ENCODE results near the gene SPRTN.

SPRTN gene, protein sequence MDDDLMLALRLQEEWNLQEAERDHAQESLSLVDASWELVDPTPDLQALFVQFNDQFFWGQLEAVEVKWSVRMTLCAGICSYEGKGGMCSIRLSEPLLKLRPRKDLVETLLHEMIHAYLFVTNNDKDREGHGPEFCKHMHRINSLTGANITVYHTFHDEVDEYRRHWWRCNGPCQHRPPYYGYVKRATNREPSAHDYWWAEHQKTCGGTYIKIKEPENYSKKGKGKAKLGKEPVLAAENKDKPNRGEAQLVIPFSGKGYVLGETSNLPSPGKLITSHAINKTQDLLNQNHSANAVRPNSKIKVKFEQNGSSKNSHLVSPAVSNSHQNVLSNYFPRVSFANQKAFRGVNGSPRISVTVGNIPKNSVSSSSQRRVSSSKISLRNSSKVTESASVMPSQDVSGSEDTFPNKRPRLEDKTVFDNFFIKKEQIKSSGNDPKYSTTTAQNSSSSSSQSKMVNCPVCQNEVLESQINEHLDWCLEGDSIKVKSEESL

DNA sequence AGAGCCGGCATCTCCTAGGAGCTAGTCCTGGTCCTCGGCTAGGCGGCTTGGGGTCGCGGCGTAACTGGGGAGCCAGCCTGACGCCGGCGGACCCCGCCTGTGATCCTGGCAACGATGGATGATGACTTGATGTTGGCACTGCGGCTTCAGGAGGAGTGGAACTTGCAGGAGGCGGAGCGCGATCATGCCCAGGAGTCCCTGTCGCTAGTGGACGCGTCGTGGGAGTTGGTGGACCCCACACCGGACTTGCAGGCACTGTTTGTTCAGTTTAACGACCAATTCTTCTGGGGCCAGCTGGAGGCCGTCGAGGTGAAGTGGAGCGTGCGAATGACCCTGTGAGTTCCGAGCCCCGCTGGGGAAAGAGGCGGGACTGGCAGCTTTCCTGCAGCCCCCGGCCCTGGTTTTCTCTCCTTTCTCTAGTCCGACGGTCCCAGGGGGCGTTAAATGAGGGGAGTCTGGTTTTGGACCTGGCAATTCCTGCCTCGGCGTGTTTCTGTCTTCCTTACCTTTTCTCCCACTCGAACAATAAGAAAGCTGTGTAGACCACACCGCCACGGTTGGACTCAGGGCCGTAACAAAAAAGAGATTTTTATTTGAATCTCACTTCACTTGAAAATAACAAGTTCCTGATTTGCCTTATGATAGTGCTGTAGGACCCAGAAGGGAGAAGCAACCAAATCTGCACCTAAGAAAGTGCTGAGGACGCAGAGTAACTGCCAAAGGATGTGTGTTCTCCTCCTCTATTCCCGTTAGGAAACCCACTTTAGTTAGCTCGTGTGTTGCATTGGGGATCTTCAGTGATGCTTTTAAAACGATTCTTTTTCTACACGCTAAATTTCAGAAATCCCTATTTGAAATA is at the start of gene SPRTN:
TSS of gene SPRTN (plus strand) at position 24 of the 859 bp plus-strand sequence. CDS start at position 115, 91 bp downstream.
- DNase-seq, result no peak

DNA sequence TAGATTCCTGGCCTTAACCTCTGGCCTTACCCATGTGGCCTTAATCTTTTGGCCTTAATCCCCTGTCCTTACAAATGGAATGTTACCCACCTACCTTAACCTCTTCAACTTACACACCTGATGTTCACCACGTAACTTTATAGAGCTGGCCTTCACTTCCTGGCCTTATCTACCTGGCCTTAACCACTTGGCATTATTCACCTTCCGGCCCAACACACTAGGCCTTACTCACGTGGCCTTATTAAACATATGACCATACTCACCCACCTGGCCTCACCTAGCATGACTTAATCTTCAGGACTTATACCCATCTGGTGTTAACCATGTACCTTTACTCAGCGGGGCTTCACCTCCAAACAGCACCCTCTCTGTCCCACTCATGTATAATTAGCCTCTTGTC is 42.2 kb upstream of the SPRTN start:
- DNase-seq, result no peak

DNA sequence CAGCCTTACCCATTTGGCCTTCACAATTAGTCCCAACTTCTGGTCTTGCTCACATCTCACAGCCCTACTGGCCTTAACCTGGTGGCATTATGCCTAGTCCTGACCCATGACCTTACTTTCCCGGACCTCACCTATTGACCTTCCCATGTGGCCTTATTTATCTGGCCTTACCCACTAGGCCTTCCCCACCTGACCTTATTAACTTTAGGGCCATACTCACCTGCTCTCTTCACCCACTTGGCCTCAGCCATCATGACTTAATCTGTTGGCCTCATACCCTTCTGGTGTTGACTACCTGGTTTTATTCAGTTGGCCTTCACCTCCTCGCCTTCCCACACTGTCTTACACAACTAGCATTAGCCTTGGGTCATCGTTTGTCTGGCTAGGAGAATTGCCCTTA is 36.1 kb upstream of the SPRTN start:
- no peak for DNase-seq

DNA sequence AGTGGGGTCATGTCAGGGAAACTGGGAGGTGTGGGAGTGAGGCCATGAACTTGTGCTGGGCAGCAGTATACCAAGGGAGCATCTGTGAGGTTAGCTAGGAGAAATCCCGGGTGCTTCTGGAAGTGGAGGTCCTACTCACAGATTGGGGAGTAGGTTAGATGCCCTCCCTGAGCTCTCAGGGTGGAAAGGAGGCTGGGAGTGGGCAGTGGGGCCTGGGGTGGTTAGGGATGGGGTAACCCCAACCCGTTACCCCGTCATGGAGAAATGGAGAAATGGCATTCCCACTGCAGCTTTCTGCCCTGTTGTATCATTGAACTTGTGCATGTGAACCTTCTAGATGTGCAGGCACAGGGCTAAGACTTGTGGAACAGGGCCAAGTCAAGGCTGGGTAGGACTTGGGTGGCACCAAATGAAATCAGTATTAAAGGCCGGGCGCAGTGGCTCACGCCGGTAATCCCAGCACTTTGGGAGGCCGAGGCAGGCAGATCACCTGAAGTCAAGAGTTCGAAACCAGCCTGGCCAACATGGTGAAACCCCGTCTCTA is 27.6 kb upstream of the SPRTN start:
- DNase-seq, result no peak

DNA sequence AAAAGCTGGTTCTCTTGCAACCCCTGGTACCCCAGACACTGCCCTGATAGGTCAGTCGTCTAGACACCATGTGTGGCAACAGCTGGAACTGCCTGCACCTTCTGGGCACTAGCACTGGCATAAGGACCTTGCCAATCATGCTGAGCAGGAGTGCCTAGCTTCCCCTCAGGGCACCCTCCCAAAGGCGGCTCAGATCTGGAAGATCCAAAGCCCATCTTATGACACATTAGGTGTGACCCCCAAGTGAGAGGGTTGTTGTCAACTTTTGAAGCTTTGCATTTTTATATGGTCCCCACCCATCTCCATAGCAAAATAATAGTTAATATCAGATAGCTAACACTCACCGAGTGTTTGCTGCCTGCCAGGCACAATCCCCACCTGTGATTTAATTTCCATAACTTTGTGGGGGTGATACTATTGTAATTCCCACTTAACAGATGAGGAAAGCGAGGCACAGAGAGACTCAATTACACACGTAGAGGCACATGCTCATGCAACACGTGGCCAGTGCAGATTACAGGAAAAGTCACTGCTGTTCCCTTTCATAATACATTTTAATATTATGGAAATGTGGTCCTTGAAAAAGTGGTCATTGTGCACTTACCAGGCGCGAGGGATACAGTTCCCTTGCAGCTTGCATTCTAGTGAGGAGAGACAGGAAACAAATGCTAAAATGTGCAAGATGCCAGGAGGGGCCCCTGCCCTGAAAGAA is 26.2 kb upstream of the SPRTN start:
- no peak for DNase-seq

DNA sequence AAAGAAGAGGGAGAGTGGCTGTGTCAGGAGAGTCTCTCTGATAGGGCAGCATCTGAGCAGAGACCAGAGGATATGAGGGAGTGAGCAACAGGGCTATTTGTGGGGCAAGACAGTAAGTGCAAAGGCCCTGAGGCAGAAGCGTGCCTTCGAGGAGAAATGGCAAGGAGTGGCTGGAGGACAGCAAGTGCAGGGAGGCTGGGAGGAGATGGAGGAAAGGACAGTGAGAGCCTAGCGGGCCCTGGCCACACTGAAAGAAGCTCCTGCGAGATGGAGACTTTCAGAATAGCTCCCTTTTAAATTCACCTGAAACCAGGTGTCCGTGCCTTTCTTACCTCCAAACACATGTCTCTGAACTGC is 25.7 kb upstream of the SPRTN start:
- DNase-seq, result no peak

DNA sequence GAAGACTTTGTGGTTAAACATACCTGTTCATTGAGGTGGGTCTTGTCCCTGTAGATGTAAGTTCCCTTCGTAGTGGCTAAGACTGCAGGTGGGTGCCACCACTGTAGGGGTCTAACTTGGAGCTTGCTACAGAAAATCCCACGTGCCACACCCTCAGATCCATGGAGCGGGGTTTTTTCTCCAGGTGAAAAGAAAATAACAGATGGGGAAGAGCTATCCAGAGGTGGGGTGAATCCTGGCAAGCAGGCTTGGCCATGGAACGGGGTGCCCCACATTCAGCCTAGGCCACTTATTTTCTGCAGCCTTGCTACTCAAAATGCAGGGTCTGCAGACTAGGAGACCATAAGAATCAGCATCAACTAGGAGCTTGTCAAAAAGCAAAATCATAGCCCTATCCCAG is 24.4 kb upstream of the SPRTN start:
- no peak for DNase-seq

DNA sequence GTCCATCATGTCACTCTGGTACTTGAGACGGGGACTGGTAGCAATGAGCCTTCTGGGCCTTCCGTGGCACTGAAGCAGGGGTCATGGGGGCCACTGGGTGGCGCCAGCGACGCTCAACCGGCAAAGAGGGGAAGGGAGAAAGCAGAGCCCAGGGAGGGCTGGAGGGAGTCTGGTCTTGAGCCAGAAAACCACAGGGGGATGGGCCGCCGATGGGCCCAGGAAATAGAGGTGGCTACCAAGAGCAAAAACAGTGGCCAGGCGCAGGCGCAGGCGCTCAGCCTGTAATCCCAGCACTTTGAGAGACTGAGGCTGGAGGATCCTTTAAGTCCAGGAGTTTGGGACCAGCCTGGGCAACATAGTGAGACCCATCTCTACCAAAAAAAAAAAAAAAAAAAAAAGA is 22.2 kb upstream of the SPRTN start:
- peak; percentile 30 for DNase-seq

DNA sequence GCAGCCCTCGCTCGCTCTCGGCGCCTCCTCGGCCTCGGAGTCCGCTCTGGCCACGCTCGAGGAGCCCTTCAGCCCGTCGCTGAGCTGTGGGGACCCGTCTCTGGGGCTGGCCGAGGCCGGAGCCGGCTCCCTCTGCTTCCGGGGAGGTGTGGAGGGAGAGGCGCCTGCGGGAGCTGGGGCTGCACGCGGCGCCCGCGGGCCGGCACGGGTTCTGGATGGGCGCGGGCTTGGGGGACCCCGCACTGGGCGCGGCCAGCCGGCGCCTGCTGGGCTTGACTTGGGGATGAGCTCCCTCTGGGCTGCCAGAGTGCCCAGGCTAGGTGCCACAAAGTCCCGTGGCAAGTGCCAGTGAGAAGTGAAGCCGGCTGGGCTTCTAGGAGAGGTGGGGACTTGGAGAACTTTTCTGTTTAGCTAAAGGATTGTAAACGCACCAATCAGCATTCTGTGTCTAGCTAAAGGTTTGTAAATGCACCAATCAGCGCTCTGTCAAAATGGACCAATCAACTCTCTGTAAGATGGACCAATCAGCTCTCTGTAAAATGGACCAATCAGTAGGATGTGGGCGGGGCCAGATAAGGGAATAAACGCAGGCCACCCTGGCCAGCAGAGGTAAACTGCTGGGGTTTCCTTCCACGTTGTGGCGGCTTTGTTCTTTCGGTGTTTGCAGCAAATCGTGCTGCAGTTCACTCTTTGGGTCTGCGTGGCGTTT is 20.6 kb upstream of the SPRTN start:
- DNase-seq, result no peak

DNA sequence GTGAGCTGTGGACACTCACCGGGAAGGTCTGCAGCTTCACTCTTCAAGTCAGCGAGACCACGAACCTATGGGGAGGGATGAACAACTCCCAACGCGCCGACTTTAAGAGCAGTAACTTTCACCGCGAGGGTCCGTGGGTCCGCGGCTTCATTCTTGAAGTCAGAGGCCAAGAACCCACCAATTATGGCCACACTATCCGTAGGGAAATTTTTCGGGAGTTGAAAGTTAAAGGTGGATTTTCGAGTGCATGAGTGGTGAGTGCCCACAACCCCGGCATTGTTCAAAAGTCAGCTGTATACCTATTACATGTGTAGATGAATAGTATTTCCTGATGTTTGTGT is 20.1 kb upstream of the SPRTN start:
- no peak for DNase-seq

DNA sequence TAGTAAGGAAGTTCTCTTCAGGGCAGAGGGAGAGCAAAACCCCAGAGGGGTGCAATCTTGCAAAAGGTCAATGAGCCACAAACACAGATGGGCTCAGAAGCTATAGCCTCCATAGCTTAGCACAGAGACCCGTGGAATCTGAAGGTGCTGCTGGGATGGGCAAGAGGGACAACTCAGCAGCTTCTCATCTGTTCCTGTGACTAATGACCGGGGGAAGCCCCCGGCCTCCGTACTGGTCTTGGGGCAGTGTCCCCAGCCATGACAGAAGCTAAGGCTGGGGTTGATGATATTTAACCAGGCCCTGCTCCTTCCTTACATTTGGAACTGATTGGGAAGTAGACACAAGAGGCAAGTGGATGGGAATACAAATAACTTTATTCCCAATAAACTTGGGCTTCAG is 19.5 kb upstream of the SPRTN start:
- DNase-seq, result no peak

DNA sequence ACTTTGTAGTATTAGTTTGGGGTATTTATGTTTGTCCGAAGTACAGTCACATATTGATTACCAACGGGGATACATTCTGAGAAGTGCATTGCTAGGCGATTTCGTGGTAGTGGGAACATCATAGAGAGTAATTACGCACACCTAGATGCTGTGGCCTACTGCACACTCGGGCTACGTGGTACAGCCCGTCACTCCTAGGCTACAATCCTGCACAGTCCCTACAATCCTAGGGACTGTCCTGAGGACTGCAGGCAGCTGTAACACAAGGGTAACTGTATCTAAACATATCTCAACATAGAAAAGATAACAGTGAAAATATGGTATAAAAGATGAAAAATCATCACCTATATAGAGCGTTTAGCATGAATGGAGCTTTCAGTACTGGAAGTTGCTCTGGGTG is 19.0 kb upstream of the SPRTN start:
- no peak for DNase-seq

DNA sequence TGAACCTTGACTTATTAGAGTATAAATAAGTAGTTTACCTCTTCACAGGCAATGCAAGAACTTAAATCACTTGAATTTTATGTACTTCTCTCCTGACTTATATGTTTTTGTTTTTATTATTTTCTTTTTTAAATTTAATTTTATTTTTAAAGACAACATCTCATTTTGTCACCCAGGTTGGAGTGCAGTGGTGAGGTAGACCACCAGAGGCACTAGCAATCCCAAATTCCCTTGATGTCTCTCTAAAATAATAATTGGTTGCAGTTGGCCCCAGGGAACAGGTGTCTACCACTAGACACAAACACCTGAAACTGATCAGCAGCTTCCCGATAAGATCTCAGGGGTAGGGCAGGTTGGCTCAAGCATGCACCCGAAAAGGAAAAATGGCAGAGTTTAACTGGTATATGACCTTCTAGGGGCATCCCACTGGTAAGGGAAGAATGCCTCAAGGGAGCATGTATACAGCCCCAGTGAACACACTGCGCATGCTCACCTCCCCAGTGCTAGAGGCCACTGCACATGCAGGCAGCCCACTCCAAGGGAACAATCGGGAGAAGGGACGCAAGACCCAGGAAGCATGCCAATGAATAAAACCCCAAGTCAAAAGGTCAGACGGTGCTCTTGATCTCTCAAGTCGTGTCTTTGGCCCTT is 15.1 kb upstream of the SPRTN start:
- DNase-seq, result no peak

DNA sequence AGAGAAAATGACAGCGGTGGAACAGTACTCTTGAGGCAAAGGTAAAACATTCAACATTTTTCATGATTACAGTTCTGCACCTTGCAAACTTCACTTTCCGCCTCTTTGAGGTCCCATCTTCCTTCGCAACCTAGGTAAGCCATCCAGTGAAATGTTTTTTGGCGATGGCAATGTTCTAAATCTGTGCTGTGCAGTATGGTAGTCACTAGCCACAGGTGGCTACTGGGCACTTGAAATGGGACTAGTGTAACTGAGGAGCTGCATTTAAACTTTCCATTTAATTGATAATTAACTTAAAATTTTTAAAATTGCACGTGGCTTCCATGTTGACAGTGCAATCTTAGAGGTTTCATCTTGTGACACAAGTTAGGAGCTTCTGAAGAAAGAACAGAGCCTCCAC is 13.4 kb upstream of the SPRTN start:
- no peak for DNase-seq

DNA sequence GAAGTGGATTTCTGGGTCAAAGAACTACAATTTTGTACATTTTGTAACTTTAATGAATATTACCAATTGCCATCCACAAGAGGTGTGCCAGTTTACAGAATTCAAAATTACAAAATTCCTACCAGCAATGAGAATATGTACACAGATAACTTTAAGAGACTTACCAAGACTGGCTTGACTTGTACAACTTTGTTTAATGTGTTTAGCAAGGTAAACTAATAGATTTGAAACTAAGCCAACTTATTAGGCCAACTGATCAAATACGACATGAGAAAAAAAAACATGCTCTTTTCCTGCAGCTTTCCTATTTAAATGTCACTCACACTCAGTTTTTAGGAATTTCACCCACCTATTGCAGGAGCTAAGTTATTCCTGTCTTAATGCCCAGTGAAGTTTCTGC is 11.8 kb upstream of the SPRTN start:
- DNase-seq, result no peak

DNA sequence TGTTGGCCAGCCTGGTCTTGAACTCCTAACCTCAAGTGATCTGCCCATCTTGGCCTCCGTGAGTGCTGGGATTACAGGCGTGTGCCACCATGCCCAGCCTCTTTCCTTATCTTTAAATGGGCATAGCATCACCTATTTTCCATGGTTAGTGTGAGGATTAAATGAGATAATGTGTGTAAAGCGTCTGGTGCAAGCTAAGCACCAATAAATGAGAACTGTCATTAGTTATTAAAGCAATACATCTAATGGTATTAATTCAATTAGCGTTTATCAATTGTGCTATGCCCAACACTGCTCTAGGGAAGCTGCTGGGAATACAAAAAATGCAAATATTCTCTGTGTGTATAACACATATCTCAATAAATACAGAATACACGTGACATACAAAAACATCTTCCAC is 10.5 kb upstream of the SPRTN start:
- no peak for DNase-seq

DNA sequence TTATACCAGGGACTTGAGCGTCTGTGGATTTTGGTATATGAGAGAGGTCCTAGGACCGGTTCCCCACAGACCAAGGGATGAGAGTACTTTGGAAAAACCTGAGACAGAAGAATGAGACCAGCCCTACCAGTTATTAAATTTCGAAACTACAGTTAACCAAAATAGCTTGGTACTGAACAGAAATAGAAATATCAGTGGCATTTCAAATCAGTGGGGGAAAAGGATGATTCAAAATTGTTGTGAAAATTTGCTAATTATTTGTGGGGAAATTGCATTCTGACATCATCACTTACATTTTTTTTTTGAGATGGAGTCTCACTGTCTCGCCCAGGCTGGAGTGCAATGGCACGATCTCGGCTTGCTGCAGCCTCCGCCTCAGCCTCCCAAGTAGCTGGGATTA is 8.6 kb upstream of the SPRTN start:
- DNase-seq, result no peak

DNA sequence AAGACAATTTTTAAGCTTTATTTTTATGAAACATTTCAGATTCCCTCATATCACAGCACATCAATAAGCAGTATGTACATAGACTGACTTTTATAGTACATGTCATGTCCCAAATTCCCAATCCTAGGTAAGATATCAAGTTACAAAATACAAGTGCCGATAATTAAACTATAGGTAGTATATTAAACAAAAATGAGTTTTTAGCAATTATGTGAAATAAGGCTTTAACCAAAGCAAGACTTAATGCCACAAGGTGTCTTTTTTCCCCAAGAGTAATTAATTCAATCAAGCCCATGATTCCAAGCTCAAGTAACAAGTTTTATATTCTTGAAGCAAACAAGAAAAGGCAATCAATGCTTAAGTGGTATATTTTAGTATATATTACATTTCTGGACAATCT is 5.3 kb upstream of the SPRTN start:
- DNase-seq, result no peak

DNA sequence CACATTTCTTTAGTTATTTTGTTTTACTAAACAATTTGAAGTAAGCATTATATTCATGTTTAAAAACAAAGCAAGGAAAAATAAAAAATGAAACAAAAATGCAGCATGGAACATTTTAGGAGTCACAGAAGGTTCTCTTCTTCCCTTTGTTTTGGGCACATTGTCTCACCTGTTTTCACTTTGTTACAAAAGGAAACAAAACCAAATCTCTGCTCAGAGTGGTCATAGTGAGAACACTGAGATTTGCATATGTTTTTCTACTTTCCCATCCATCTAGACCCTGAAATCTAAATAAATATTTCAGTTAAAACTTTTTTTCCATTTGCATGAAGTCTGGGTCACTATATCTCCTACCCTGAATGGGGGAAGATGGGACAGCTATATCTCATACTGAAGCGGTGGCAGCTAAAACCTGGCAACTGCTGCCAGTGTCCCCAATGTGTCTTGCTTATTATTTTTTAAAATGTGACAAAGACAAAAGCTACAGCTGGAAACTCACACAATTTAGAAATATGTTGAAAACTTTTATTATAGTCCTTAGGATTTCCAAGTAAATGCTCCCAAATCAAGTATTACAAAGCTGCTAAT is 3.9 kb upstream of the SPRTN start:
- DNase-seq, result no peak

DNA sequence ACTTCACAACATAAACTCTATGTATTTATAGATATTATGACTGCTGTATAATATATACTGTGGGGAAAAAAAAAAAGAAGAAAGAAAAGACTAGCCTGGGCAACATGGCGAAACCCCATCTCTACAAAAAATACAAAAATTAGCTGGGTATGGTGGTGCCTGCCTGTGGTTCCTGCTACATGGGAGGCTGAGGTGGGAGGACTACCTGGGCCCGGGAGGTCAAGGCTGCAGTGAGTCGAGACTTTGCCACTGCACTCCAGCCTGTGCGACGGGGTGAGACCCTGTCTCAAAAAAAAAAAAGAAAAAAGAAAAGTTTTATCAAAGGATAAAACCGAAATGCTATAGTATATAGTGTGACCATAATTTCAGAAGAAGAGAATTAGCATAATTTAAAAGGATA is 3.1 kb upstream of the SPRTN start:
- no peak for DNase-seq

DNA sequence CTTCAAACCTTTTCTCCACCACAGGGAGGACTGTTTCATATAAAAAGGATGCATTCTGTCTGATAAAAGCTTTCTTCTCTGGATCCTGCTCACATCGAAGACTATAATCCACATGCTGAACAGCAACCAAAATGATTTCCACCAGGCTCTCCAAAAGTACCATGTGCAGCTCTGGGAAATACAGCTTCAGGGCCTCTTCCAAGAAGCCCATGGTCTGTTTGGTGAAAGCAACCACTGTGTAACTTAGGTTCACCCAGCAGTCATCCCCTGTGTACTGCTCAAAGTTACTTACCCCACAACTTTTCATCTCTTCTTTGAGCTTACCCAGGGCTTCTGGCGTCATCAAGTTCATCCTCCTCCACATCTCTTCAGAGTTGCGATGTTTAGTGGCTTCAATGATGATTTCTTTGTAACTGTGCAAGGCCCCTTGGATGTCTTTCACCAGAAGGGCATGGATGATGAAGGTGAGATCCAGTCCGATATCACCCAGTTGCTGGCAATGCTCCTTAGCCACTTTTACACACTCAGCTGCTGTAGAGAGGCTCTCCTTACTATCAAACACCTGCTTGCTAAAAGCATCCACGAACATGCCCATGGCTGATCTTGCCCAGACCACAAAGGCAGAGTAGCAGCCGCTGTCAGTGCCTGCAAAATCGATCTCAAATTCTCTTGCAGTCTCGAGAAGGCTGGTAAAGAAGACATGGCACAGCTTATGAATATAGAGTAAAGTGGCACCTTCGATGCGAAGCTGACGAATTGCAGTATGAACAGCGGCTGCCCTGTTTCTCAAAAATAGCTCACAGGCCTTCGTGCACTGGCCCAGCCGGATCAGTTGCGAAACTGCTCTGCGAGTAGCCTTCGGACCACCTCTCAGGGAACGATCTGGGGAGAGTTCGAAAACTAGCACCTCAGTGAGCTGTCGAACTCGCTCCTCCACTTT is 2.2 kb upstream of the SPRTN start:
- no peak for DNase-seq

Data from fibroblast of upper back skin (primary cell).